ENCODE data around the gene IGFBP3. TPM values are rescaled to one million over a fixed set of nuclear protein-coding genes. Genes with fewer than 3 reads are reported as not detected.
"Not testable (repeated sequence)": the region's sequence is repeated elsewhere in the genome, so short reads cannot be mapped to it uniquely, and the experiment has no call there.

The IGFBP3 gene
- total RNA-seq, 1 experiment from 2014 or later: 4.1 TPM

DNA sequence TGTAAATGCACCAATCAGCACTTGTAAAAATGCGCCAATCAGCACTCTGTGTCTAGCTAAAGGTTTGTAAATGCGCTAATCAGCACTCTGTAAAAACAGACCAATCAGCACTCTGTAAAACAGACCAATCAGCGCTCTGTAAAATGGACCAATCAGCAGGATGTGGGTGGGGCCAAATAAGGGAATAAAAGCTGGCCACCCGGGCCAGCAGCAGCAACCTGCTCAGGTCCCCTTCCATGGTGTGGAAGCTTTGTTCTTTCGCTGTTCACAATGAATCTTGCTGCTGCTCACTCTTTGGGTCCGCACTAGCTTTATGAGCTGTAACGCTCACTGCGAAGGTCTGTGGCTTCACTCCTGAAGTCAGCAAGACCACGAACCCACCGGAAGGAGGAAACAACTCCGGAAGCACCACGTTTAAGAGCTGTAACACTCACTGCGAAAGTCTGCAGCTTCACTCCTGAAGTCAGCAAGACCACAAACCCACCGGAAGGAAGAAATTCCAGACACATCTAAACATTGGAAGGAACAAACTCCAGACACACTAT lies 19.2 kb upstream of the IGFBP3 start:
- H3K27ac ChIP-seq (ENCODE audit: low read depth, low read length); intact Hi-C loops (cut with micrococcal nuclease); H3K4me1 ChIP-seq (ENCODE audit: control insufficient read depth in 1 of 2, insufficient read depth in 2 of 2, low read length in 2 of 2); ATAC-seq; H3K9me3 ChIP-seq (ENCODE audit: control insufficient read depth in 1 of 2, insufficient read depth in 1 of 2, low read depth in 1 of 2, low read length in 2 of 2); H3K36me3 ChIP-seq (ENCODE audit: control insufficient read depth in 1 of 2, insufficient read depth in 2 of 2, low read length in 2 of 2); CTCF ChIA-PET; H3K27me3 ChIP-seq (ENCODE audit: insufficient read depth, low read length); H3K9ac ChIP-seq (ENCODE audit: low read length); H3K79me2 ChIP-seq (ENCODE audit: insufficient read depth, low read length); POLR2A ChIA-PET; H3K4me3 ChIP-seq (replicated peaks in 1 of 2; ENCODE audit: low read depth in 1 of 2, low read length in 2 of 2); H4K20me1 ChIP-seq (ENCODE audit: insufficient read depth); H3K9me2 ChIP-seq (ENCODE audit: insufficient read depth); H3K4me2 ChIP-seq (ENCODE audit: low read length); H2AFZ ChIP-seq (ENCODE audit: low read depth, low read length, poor library complexity, severe bottlenecking); DNase-seq (ENCODE audit: low read depth, low spot score); BruUV-seq (replicated peaks): not testable (repeated sequence)
- RAD21 ChIA-PET (ENCODE audit: low non-redundant PET in 1 of 2, low total read pairs in 2 of 2, uncharacterized antibody in 2 of 2, unreplicated experiment in 2 of 2): interaction anchor here in 1 of 2 experiments (0.6 kb wide), 1 partner anchor 16 kb away, joined by 3 read pairs; no protein-coding TSS in a partner anchor

DNA sequence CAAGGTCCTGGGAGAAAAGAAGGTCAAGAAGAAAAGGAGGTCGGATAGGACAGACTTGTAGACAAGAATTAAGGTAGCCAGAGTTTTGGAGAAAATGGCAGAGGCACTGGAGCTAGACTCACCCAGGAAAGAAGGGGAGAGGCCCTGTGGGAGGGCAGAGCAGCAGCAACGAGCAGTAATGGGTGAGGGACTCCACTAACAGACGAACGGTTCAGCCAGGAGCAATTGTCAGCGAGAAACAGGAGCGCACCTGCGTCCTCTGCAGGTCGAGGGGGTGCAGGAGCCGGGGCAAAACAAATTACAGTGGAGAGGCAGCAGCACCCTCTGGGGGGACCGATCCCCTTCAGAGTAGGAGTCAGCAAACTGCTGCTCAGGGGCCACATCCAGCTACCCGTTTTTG lies 18.5 kb upstream of the IGFBP3 start:
- ATAC-seq (no peak), DNase-seq (ENCODE audit: low read depth, low spot score) (no peak)
- H3K27ac ChIP-seq (ENCODE audit: low read depth, low read length): no peak overlapping the region
- ChIA-PET POLR2A (no interaction called here), RAD21 (ENCODE audit: low non-redundant PET in 1 of 2, low total read pairs in 2 of 2, uncharacterized antibody in 2 of 2, unreplicated experiment in 2 of 2) (interaction anchor here in 1 of 2 experiments (0.6 kb wide), 1 partner anchor 17 kb away, joined by 3 read pairs; no protein-coding TSS in a partner anchor), CTCF (interaction anchor here (0.6 kb wide), 1 partner anchor 16 kb away, joined by 4 read pairs; no protein-coding TSS in a partner anchor)
- no peaks in the 10 kb centered on the region for H3K79me2 ChIP-seq (ENCODE audit: insufficient read depth, low read length)
- no peaks in the 10 kb centered on the region for H3K9me3 ChIP-seq (ENCODE audit: control insufficient read depth in 1 of 2, insufficient read depth in 1 of 2, low read depth in 1 of 2, low read length in 2 of 2)
- TF ChIP-seq ELF1 (IDR thresholded peaks at IDR 0.05; ENCODE audit: borderline replicate concordance, low read depth): no peak
- no peaks in the 10 kb centered on the region for H3K36me3 ChIP-seq (ENCODE audit: control insufficient read depth in 1 of 2, insufficient read depth in 2 of 2, low read length in 2 of 2)
- H3K4me2 ChIP-seq (ENCODE audit: low read length): no peak overlapping the region
- BruUV-seq (replicated peaks): no TSS peak
- H3K4me1 ChIP-seq (ENCODE audit: control insufficient read depth in 1 of 2, insufficient read depth in 2 of 2, low read length in 2 of 2): no peaks in the 10 kb centered on the region
- H2AFZ ChIP-seq (ENCODE audit: low read depth, low read length, poor library complexity, severe bottlenecking): no peak overlapping the region
- no peaks in the 10 kb centered on the region for H4K20me1 ChIP-seq (ENCODE audit: insufficient read depth)
- no peaks in the 10 kb centered on the region for H3K9me2 ChIP-seq (ENCODE audit: insufficient read depth)
- intact Hi-C loops (cut with micrococcal nuclease): no loop called here
- no peak overlapping the region for H3K9ac ChIP-seq (ENCODE audit: low read length)
- H3K27me3 ChIP-seq (ENCODE audit: insufficient read depth, low read length): no peaks in the 10 kb centered on the region
- no peak overlapping the region for H3K4me3 ChIP-seq (replicated peaks in 1 of 2; ENCODE audit: low read depth in 1 of 2, low read length in 2 of 2)

All from HCT116 (cell line).